Spleen (tissue), 11 donors: Measurements from ENCODE around the gene HS3ST4. TPM values are rescaled to one million over a fixed set of nuclear protein-coding genes. Genes with fewer than 3 reads are reported as not detected.

ENCODE experiments used
- DNase-seq: peaks from one replicate; pipeline ENCODE4 v3.0.0-alpha.2; 2020
- H3K27ac ChIP-seq, 8 donors: fragments of 200-600 bp; sonication (generic) in 7 of 8; 1 replicate in 4 of 8; 2 replicates in 4 of 8; pipeline versions ENCODE4 v1.5.0 to v1.8.0; 2016 to 2021; ENCODE audit warnings: inconsistent platforms in 4 of 8, mild to moderate bottlenecking in 4 of 8, moderate library complexity in 1 of 8
- H3K27me3 ChIP-seq, 7 donors: fragments of 200-600 bp; sonication (generic) in 6 of 7; replicated peaks in 1 of 7; 1 replicate in 4 of 7; 2 replicates in 3 of 7; pipeline versions ENCODE4 v1.5.0 to v1.8.0; 2016 to 2021; ENCODE audit warnings: inconsistent platforms in 3 of 7, mild to moderate bottlenecking in 1 of 7
- H3K36me3 ChIP-seq, 6 donors: fragments of 200-600 bp; sonication (generic) in 5 of 6; 1 replicate in 4 of 6; 2 replicates in 2 of 6; pipeline versions ENCODE4 v1.5.0 to v1.8.0; 2016 to 2021; ENCODE audit warnings: inconsistent platforms in 2 of 6
- H3K4me1 ChIP-seq, 6 donors: fragments of 200-600 bp; sonication (generic) in 5 of 6; 1 replicate in 3 of 6; 2 replicates in 3 of 6; pipeline versions ENCODE4 v1.5.0 to v1.8.0; 2016 to 2021; ENCODE audit warnings: inconsistent platforms in 3 of 6
- H3K4me3 ChIP-seq, 8 donors: fragments of 200-600 bp; sonication (generic) in 7 of 8; 1 replicate in 4 of 8; 2 replicates in 4 of 8; pipeline versions ENCODE4 v1.5.0 to v1.8.0; 2016 to 2021; ENCODE audit warnings: inconsistent platforms in 4 of 8, mild to moderate bottlenecking in 4 of 8, moderate library complexity in 2 of 8
- H3K9me3 ChIP-seq, 8 donors: fragments of 200-600 bp; sonication (generic) in 7 of 8; 1 replicate in 4 of 8; 2 replicates in 4 of 8; pipeline versions ENCODE4 v1.5.0 to v1.8.0; 2016 to 2021; ENCODE audit warnings: inconsistent platforms in 4 of 8
- POLR2A ChIP-seq, 3 donors: fragments of 450-650 bp; IDR thresholded peaks; one replicate each; pipeline ENCODE4 v1.5.1; 2017; ENCODE audit warnings: antibody characterized with exemption in 3 of 3, mild to moderate bottlenecking in 1 of 3
- POLR2AphosphoS5 ChIP-seq, 3 donors: sonication (generic); formaldehyde crosslinking; IDR thresholded peaks; one replicate each; pipeline ENCODE4 v1.5.1; 2017; ENCODE audit warnings: antibody characterized with exemption in 3 of 3
- WGBS, 5 donors: extraction: QIAGEN DNeasy Blood & Tissue Kit in 3 of 5; methylation state at CpG; one replicate each; pipeline versions ENCODE4 v1.1.5 to v1.1.7; 2013 to 2018; 5-methylcytosine and 5-hydroxymethylcytosine counted together
- intact Hi-C: fragments of 100-400 bp; cut with DNase I; formaldehyde crosslinking; loops from one replicate; pipeline ENCODE4 v1.15.0; 2023; ENCODE audit warnings: low total_unique reads
- polyA plus RNA-seq, 3 donors: library from polyadenylated mRNA; stranded (reverse); fragments of 200-250 nt; gene quantifications; one replicate each; pipeline ENCODE4 v1.2.1, GENCODE V29; 2013
- total RNA-seq, 7 donors: library from RNA; depleted of rRNA in 3 of 7; stranded (reverse); fragments of >200 nt in 3 of 7; fragmentation: NEBNext Ultra II Directional in 4 of 7; extraction: Animal tissue kit (Norgen Biotek cat#: 25700) in 4 of 7; gene quantifications; one replicate each; pipeline versions ENCODE4 v1.1.0 to v1.2.1, GENCODE V29; 2016 to 2021
- TF ChIP-seq, protein P1 (sequence below), 11 experiments: fragments of 200-600 bp in 7 of 11; fragments of 450-650 bp in 4 of 11; sonication (generic) in 4 of 11; IDR thresholded peaks in 8 of 11; conservative IDR thresholded peaks in 3 of 11; 1 replicate in 7 of 11; 2 replicates in 4 of 11; pipeline versions ENCODE4 v1.4.0 to v1.8.0; 2016 to 2021; ENCODE audit warnings: antibody characterized with exemption in 11 of 11, inconsistent platforms in 4 of 11, mild to moderate bottlenecking in 1 of 11
- donor health status: healthy with polysubstance abuse.
- donor health status: DM: no; HTN: no; CAD: no; lungs with moderate emphysema.
- donor health status: DM: no; HTN: no; CAD: no.
- donor health status: Bipolar disorder and iron deficiency.
- donor health status: healthy.
- donor health status: DM: no; HTN: no; CAD: no.
- donor health status: DM: yes; HTN: yes; CAD: no.

Gene HS3ST4
- total and polyA plus RNA-seq, 10 donors, result 0.08 to 4.2 (median 1.9) TPM

DNA sequence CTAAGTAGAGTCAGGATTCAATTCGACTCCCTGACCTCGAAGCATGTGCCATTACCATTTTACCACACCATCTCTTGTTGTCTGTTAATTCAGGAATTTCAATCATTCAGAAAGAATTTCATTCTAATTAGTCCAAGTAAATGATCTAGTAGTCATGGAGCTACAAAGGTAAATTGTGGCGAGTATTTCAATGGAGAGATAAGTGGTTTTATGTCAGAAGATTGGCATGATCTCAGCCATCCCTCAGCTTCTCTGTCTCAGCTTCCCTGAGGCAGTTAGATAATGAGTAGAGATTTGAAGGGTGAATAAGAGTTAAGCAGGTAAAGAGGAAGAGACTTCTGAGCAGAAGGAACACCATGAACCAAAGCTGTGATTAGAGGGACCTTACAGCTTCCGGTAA lies 93.6 kb downstream of the HS3ST4 start:
- Histone ChIP-seq H3K36me3 (no peaks in the 10 kb centered on the region), H3K4me1 (no peaks in the 10 kb centered on the region), H3K9me3 (no peaks in the 10 kb centered on the region), H3K27me3 (no peaks in the 10 kb centered on the region), H3K4me3 (no peak overlapping the region), H3K27ac (no peak overlapping the region)
- 56 to 85% (median 70%) methylated on average over 4 of the region's 4 CpGs for WGBS, 5 donors
- intact Hi-C loops, result no loop called here
- TF ChIP-seq, protein P1, sequence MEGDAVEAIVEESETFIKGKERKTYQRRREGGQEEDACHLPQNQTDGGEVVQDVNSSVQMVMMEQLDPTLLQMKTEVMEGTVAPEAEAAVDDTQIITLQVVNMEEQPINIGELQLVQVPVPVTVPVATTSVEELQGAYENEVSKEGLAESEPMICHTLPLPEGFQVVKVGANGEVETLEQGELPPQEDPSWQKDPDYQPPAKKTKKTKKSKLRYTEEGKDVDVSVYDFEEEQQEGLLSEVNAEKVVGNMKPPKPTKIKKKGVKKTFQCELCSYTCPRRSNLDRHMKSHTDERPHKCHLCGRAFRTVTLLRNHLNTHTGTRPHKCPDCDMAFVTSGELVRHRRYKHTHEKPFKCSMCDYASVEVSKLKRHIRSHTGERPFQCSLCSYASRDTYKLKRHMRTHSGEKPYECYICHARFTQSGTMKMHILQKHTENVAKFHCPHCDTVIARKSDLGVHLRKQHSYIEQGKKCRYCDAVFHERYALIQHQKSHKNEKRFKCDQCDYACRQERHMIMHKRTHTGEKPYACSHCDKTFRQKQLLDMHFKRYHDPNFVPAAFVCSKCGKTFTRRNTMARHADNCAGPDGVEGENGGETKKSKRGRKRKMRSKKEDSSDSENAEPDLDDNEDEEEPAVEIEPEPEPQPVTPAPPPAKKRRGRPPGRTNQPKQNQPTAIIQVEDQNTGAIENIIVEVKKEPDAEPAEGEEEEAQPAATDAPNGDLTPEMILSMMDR (IDR thresholded peaks at IDR 0.05 in 8 of 11, conservative IDR thresholded peaks at IDR 0.05 in 3 of 11), result no peak
- TF ChIP-seq POLR2A (IDR thresholded peaks at IDR 0.05) (no peak), POLR2AphosphoS5 (IDR thresholded peaks at IDR 0.05) (no peak)
- no peak for DNase-seq

DNA sequence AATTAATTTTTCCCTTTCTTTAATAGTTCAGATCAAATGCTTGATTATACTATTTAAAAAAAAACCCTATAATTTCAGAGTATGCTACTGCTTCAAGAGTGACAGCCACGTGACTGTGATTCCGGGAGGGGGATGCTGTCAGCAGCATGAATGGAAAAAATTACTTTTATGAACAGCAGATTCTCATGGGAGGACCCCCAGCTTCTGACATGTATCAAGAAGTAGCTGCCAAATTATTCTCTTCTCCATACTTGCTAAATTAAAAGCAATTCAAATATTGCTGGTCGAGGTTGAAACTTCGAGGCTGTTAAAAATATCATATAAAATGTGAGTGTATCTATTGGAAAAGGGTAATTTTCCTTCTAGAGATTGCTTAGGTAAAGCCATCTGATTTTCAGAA lies 95.0 kb downstream of the HS3ST4 start:
- TF ChIP-seq POLR2AphosphoS5 (IDR thresholded peaks at IDR 0.05), result no peak
- TF ChIP-seq, protein P1 (IDR thresholded peaks at IDR 0.05 in 8 of 11, conservative IDR thresholded peaks at IDR 0.05 in 3 of 11), result no peak
- no peak for TF ChIP-seq POLR2A (IDR thresholded peaks at IDR 0.05)
- no peak overlapping the region for H3K27ac ChIP-seq
- no peak for DNase-seq
- intact Hi-C loops, result no loop called here
- no peaks in the 10 kb centered on the region for H3K4me1 ChIP-seq
- 74 to 80% (median 79%) methylated on average over 4 of the region's 4 CpGs for WGBS, 5 donors
- no peaks in the 10 kb centered on the region for H3K9me3 ChIP-seq
- H3K27me3 ChIP-seq, result no peaks in the 10 kb centered on the region
- H3K36me3 ChIP-seq, result no peaks in the 10 kb centered on the region
- H3K4me3 ChIP-seq, result no peak overlapping the region

DNA sequence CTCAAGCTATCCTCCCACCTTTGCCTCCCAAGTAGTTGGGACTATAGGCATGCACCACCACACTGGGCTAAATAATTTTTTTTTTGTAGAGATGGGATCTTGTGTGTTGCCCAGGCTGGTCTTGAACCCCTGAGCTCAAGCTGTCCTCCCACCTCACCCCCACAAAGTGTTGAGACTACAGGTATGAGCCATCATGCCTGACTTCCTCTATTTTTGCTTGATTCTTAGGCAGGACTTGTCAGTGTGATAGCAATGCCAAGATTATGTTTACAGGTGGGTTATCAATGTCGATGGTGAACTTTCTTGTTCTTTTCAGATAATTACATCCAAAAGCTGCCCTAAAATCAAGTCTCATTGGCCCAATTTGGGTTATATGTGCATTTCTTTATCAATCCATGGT lies 96.9 kb downstream of the HS3ST4 start:
- intact Hi-C loops, result no loop called here
- no peaks in the 10 kb centered on the region for H3K27me3 ChIP-seq

DNA sequence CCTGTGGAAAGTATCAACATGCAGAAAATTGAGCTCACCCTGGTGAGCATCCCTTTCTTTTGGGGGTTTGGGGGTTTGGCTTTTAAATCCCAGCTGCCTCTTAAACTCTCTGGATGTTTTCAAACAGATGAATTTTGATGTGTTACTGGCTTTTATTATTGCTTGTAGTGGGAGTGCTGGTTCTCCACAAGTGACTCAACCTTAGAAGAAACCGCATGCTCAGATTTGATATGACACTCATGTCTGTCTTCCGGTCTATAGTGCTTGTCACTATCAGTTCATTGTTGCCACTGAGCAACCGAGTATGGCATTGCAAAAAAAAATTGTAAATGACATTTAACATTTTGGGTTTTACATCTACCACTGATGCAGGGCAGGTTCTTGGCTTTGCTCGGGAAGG lies 104.5 kb downstream of the HS3ST4 start:
- WGBS, 5 donors, result 82 to 89% (median 87%) methylated on average over 4 of the region's 4 CpGs
- no peak for TF ChIP-seq POLR2A (IDR thresholded peaks at IDR 0.05)
- DNase-seq, result no peak
- Histone ChIP-seq H3K4me1 (no peaks in the 10 kb centered on the region), H3K27me3 (peaks cover 0 to 7% (median 0%) of the 10 kb centered on the region in 7 donors), H3K9me3 (peaks cover 0 to 13% (median 0%) of the 10 kb centered on the region in 8 donors), H3K36me3 (no peaks in the 10 kb centered on the region), H3K4me3 (no peak overlapping the region), H3K27ac (no peak overlapping the region)
- intact Hi-C loops, result no loop called here

More for the DNA sequence above, 96.9 kb downstream of the HS3ST4 start:
- Histone ChIP-seq H3K27ac (no peak overlapping the region), H3K36me3 (no peaks in the 10 kb centered on the region), H3K4me1 (no peaks in the 10 kb centered on the region), H3K4me3 (no peak overlapping the region), H3K9me3 (no peaks in the 10 kb centered on the region)
- 90 to 97% (median 90%) methylated on average over 1 of the region's 1 CpG for WGBS, 5 donors
- TF ChIP-seq, protein P1 (IDR thresholded peaks at IDR 0.05 in 8 of 11, conservative IDR thresholded peaks at IDR 0.05 in 3 of 11), result no peak
- no peak for TF ChIP-seq POLR2AphosphoS5 (IDR thresholded peaks at IDR 0.05)
- TF ChIP-seq POLR2A (IDR thresholded peaks at IDR 0.05), result no peak
- DNase-seq, result no peak

DNA sequence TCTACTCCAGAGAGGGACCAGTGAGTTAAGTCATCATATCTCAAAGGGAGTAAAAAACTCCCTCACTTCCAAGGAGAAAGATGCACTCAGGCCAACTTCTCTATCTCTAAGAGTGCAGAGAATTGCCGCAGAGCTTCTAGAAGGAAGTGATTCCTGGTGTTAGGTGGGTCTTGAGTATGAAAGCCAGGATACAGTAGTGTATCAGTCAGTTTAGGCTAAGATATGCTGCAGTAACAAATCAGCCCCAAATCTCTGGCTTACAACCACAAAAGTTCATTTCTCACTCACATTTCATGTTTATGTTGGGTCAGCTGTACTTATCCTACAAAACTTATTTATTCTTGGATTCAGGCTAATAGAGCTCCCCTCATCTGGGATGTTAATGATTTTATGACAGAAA lies 106.3 kb downstream of the HS3ST4 start:
- no peak overlapping the region for H3K4me3 ChIP-seq
- intact Hi-C loops, result no loop called here
- H3K27ac ChIP-seq, result no peak overlapping the region
- no peaks in the 10 kb centered on the region for H3K4me1 ChIP-seq
- H3K27me3 ChIP-seq, result peaks cover 0 to 7% (median 0%) of the 10 kb centered on the region in 7 donors
- no peaks in the 10 kb centered on the region for H3K36me3 ChIP-seq
- DNase-seq, result no peak
- TF ChIP-seq, protein P1 (IDR thresholded peaks at IDR 0.05 in 8 of 11, conservative IDR thresholded peaks at IDR 0.05 in 3 of 11), result no peak
- no peak for TF ChIP-seq POLR2AphosphoS5 (IDR thresholded peaks at IDR 0.05)
- TF ChIP-seq POLR2A (IDR thresholded peaks at IDR 0.05), result no peak
- peaks cover 0 to 13% (median 0%) of the 10 kb centered on the region in 8 donors for H3K9me3 ChIP-seq
- 86 to 97% (median 91%) methylated on average over 1 of the region's 1 CpG for WGBS, 5 donors
